Measurements from ENCODE around the gene GLI2.

- TF ChIP-seq EZH2 (conservative IDR thresholded peaks at IDR 0.05; ENCODE audit: low read depth, low read length) = no peak
- no peak for TF ChIP-seq CTCF (CRISPR knock-in tag; IDR thresholded peaks at IDR 0.05)
- TF ChIP-seq ZNF274 (CRISPR knock-in tag; IDR thresholded peaks at IDR 0.05) = no peak
- TF ChIP-seq ZFP82 (CRISPR knock-in tag; IDR thresholded peaks at IDR 0.05; ENCODE audit: borderline replicate concordance) = no peak
- no peak for TF ChIP-seq NRL (CRISPR knock-in tag; IDR thresholded peaks at IDR 0.05; ENCODE audit: borderline replicate concordance)
- no peak for TF ChIP-seq SP1 (IDR thresholded peaks at IDR 0.05)
- no peak for TF ChIP-seq SP1 (CRISPR knock-in tag; IDR thresholded peaks at IDR 0.05)
- TF ChIP-seq POLR2AphosphoS5 (IDR thresholded peaks at IDR 0.05; ENCODE audit: low read depth, low read length) = no peak
- no peak for TF ChIP-seq MYNN (CRISPR knock-in tag; IDR thresholded peaks at IDR 0.05; ENCODE audit: low read depth)
- no peak for TF ChIP-seq PCBP2 (optimal IDR thresholded peaks at IDR 0.05; ENCODE audit: low read depth, low read length, poor library complexity, severe bottlenecking)
- TF ChIP-seq SOX6 (IDR thresholded peaks at IDR 0.05) = no peak
- no peak for TF ChIP-seq SOX6 (CRISPR knock-in tag; IDR thresholded peaks at IDR 0.05)
These were observed 39.0 kb downstream of the GLI2 start for GRCh38 chr2:120774557-120775160.
